ENCODE data around the gene UBASH3A.

- TF ChIP-seq CTCF (IDR thresholded peaks at IDR 0.05) (no peak), POLR2A (IDR thresholded peaks at IDR 0.05) (no peak), POLR2AphosphoS5 (IDR thresholded peaks at IDR 0.05) (no peak), EP300 (IDR thresholded peaks at IDR 0.05) (no peak)
These were observed 64.9 kb downstream of the UBASH3A start for GRCh38 chr21:42468491-42469131.
